GM18526 (cell line): Measurements from ENCODE around the gene RTBDN.

ENCODE experiments used
- POLR2A ChIP-seq: IDR thresholded peaks from 3 replicates; pipeline ENCODE4 v1.6.1; 2011; ENCODE audit not compliant: insufficient read length; ENCODE audit errors: extremely low read depth

RTBDN gene

GRCh38 chr19:12801466-12802266 lies 32.7 kb downstream of the RTBDN start, which contains the start of the genes PRDX2 and THSD8:
Gene PRDX2, minus strand, starts transcription at chr19:12801800. Its CDS starts 539 bp downstream, at chr19:12801261.
Gene THSD8, plus strand, starts transcription at chr19:12802069. Its CDS starts 3 bp downstream, at chr19:12802072.
- TF ChIP-seq POLR2A, result peak; percentile 96

GRCh38 chr19:12800923-12801465 lies 33.4 kb downstream of the RTBDN start:
- TF ChIP-seq POLR2A, result no peak

GRCh38 chr19:12800466-12800770 lies 34.0 kb downstream of the RTBDN start:
- TF ChIP-seq POLR2A, result no peak

GRCh38 chr19:12799742-12800465 lies 34.5 kb downstream of the RTBDN start:
- TF ChIP-seq POLR2A, result no peak

GRCh38 chr19:12797141-12797587 lies 37.2 kb downstream of the RTBDN start:
- no peak for TF ChIP-seq POLR2A

- TF ChIP-seq POLR2A, result no peak
Measured at GRCh38 chr19:12796146-12797071, 38.0 kb downstream of the RTBDN start.

- TF ChIP-seq POLR2A, result no peak
Measured at GRCh38 chr19:12794971-12795381, 39.4 kb downstream of the RTBDN start.

- no peak for TF ChIP-seq POLR2A
Measured at GRCh38 chr19:12794196-12794941, 40.0 kb downstream of the RTBDN start.

- peak; percentile 86 for TF ChIP-seq POLR2A
Measured at GRCh38 chr19:12793290-12794195, 40.8 kb downstream of the RTBDN start.

- no peak for TF ChIP-seq POLR2A
Measured at GRCh38 chr19:12792853-12793289, 41.5 kb downstream of the RTBDN start.

GRCh38 chr19:12792051-12792852 lies 42.1 kb downstream of the RTBDN start:
- peak; percentile 38 for TF ChIP-seq POLR2A

GRCh38 chr19:12791345-12792050 lies 42.9 kb downstream of the RTBDN start, which contains the start of gene JUNB:
Gene JUNB, plus strand, starts transcription at chr19:12791486. Its CDS starts 286 bp downstream, at chr19:12791772.
- peak; percentile 100 for TF ChIP-seq POLR2A
